HG02571 (cell line): ENCODE measurements around the gene LRP8.
"Not testable (repeated sequence)": the region's sequence is repeated elsewhere in the genome, so short reads cannot be mapped to it uniquely, and the experiment has no call there.

ENCODE experiments used
- ATAC-seq: cut with Tn5 transposase; IDR thresholded peaks from one replicate; pipeline ENCODE4 v1.9.1; 2021; ENCODE audit warnings: mild to moderate bottlenecking, moderate library complexity; ENCODE audit not compliant: unreplicated experiment

The LRP8 gene

DNA sequence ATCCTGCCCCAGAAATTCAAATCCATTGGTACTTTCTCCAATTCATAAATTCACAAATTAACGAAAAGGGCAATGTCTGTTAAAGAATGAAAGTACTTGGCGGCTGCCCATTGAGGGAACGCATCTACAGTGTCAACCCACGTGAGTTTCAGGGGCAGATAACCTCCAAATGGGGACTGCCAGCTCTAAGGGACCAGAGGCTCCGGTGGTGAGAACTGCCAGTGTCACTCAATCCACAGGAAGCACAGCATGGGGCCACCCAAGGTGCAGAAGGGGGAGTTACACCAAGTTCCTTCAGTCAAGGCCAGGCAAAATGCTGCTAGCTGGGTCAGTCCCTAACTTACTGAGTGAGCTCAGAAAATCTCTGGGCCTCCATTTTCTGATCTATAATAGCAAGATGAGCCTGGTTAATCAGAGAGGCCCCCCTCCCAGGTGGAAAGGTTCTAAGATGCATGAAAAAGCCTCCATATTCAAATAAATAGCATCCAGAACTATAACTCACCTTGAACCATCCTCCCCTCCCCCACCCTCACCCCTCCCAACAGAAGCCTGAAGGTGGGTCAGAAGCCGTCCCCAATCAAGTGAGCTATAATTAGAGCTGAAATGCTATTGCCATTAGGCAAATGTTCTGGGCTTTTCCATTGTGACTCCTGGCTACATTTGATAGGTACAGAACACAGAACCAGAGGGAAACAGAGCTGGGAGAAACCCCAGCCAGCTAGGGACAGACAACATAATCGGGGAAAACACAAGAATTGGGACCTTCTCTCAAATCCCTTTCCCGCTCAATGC is 41.7 kb downstream of the LRP8 start:
- ATAC-seq = no peak

GRCh38 chr1:53285546-53285945 is 42.3 kb downstream of the LRP8 start:
- ATAC-seq = no peak

- no peak for ATAC-seq
Measured at GRCh38 chr1:53284224-53285020, 43.4 kb downstream of the LRP8 start.

DNA sequence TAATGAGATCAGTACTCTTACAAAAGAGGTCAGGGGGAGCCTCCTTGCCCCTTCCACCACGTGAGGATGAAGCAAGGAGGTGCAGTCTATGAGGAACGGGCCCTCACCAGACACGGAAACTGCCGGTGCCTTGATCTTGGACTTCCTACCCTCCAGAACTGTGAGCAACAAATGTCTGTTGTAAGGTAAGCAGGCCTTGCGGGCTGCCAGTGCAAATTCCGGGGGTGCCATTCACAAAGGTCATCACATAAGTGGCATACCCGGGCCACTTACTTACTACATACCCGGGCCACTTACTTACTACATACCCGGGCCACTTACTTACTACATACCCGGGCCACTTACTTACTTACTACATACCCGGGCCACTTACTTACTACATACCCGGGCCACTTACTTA is 44.7 kb downstream of the LRP8 start:
- ATAC-seq = not testable (repeated sequence)

DNA sequence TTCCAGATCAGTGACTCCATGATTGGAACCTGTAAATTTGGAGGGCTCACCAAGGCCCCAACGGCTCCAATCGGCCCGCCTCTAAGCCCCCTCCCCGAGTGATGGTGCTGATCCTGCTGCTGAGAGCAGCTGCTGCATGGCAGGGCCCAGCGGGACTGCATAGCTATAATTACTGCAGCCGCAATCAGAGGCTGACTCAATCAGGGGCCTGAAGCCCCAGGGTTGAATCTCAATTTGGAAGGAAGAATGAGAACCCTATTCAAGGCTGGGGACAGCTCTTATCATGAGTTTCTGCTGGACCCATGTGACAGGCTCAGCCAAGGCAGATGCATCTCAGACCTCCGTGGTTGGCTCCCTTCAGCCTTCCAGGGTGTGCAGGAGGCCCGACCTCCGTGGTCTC is 46.7 kb downstream of the LRP8 start:
- ATAC-seq = no peak

GRCh38 chr1:53280496-53280895 is 47.4 kb downstream of the LRP8 start:
- ATAC-seq = no peak

GRCh38 chr1:53279296-53280200 is 48.3 kb downstream of the LRP8 start:
- ATAC-seq = no peak

GRCh38 chr1:53278298-53278725 is 49.6 kb downstream of the LRP8 start:
- ATAC-seq = no peak

DNA sequence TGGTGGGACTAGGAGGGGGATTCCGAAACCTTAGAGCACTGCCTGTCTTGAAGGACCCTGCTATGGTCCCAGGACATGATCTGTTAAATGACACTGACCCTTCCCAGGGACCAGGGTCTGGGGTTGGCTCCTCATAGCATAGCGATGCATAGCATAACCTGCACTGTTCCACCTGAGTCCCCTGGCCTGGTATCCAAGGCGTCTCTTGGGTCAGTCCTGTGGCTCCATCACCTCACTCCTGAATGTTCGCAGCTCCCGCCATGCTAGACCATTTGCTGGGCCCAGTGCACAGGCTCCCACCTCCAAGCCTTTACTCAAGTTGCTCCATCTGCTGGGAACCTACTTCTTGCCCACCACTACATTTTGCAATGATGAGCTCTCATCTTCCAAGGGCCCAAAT is 50.5 kb downstream of the LRP8 start:
- ATAC-seq = no peak

DNA sequence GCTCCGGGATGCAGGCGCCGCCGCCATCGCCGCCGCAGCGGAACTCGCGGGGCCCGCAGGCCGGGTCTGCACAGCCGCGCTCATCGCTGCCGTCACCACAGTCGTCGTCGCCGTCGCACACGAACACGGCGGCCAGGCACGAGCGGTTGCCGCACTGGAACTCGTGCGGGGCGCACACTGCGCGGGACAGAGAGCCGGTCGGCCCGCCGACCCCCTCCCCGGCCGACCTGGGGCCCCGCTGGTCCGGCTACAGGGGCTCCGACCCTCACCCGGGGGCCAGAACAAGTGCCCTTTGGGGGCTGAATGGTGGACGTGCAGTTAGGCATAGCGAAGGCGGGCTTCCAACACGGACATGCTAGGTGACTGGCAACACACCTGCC is 51.0 kb downstream of the LRP8 start:
- ATAC-seq = no peak

- no peak for ATAC-seq
Measured at GRCh38 chr1:53276153-53276901, 51.5 kb downstream of the LRP8 start.

- ATAC-seq = no peak
Measured at GRCh38 chr1:53275566-53275965, 52.3 kb downstream of the LRP8 start.

DNA sequence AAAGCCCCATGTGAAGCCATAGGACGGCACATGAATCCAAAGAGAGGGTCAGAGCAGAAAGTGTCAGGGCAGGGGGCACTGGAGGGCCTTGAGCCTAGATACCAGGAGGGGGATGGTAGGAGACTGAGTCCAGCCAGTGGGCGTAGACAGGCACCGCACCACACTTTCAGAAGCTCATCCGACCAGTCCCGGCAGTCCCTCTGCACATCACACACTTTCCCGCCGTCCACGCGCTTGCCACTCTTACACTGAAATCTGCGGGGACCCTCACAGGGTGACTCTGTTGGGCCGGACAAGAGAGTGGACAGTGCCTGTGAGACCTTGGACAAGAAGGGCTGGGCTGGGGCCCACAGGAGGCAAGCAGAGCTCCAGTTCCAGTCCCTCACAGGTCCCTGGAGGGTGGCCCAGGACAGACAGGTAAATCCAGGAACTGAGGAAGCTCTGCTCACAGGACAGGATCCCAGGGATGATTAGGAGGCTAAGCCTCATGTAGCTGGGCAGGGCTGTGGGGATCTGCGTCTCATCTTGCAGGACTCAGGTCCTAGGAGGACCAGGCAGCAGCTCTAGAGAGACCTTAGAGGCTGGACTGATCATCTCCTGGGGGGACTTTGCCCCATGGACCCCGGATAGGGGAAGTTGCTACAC is 53.2 kb downstream of the LRP8 start:
- no peak for ATAC-seq

DNA sequence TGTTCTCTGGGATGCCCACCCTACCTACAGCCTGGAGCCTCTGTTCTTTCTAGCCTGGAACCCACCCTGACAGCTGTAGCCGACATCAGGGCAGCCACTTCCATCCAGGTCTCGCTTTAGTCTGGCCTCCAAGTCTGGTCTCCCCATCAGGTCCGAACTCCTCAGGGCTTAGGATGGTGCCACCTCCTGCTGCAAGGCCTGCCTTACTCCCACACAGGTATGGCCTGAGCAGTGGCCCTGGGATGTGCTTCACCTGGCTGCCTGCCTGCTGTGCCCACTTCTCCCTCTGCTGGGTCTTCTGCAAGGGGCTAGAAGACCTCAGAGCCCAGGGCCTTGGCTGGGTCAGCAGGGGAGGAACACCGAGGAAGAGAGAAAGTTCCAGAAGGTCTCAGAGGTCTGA is 53.8 kb downstream of the LRP8 start:
- ATAC-seq = no peak

DNA sequence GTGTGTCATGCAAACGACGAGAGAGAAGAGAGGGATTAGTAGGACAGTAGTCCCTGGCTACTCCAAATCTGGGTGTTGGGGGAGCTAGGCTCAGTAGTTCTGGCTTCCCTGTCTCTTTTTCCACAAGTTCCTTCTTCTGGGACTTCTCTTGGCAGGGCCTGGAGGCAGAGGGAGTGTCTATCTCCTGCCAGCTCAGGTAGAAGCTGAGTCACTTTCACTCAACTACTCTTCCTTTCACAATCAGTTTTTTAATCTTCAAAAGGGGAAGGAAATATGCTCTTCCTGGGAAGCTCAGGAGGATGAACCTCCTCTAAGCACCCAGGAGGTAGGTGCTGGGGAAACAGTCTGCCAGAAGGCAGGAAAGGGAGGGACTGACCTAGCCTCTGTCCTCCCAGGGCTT is 54.3 kb downstream of the LRP8 start:
- no peak for ATAC-seq

- ATAC-seq = no peak
Measured at GRCh38 chr1:53272349-53272748, 55.5 kb downstream of the LRP8 start.

- no peak for ATAC-seq
Measured at GRCh38 chr1:53271446-53272090, 56.3 kb downstream of the LRP8 start.

DNA sequence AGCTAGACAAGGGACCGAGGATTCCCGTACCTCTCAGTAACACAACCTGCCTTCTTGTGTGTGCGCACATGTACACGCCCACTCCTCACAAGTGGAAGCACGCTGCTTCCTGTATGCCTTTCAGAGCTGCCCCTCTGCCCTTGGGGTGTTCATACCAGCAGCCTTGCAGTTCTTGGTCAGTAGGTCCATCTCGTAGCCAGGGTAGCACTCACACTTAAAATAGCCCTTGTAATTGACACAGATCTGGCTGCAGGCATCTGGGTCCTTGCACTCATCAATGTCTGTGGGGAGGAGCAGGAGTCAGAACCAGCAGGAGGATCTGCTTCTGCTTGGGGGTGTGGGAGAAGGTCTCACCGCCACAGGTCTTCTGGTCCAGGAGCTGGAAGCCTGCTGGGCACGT is 57.0 kb downstream of the LRP8 start:
- ATAC-seq = no peak

DNA sequence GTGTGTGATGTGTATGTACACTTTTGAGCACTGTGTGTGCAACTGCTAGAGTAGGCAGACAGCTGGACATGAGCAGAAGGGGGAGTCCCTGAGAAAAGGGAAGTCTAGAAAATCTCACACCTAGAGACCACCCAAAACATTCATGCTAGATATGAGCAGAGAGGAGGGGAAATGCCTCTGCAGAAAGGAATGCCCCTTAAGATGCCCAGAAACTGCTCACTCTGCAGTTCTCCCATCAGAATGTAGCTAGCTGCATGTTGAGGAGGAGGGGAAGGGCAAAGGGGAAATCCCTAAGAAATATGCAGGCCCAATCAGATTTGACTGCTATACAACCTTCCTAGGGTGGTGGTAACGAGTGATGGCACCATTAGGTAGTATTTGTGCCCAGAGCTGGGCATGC is 57.8 kb downstream of the LRP8 start:
- no peak for ATAC-seq

GRCh38 chr1:53267761-53268160 is 60.1 kb downstream of the LRP8 start:
- ATAC-seq = no peak
